Ascending aorta (tissue), 2 donors: ENCODE measurements around the gene TRIM24. TPM values are rescaled to one million over a fixed set of nuclear protein-coding genes. Genes with fewer than 3 reads are reported as not detected.

Source experiments
- DNase-seq, 2 donors: peaks; one replicate each; pipeline ENCODE4 v3.0.0-alpha.2; 2019; ENCODE audit warnings: low spot score in 2 of 2
- H3K27ac ChIP-seq, 2 donors: fragments of 200-600 bp; sonication (generic); one replicate each; pipeline ENCODE4 v1.5.1; 2016 to 2017; ENCODE audit warnings: mild to moderate bottlenecking in 1 of 2
- H3K27me3 ChIP-seq: fragments of 200-600 bp; sonication (generic); one replicate; pipeline ENCODE4 v1.5.1; 2017
- H3K36me3 ChIP-seq, 2 donors: fragments of 200-600 bp; sonication (generic); one replicate each; pipeline ENCODE4 v1.5.1; 2016
- H3K4me1 ChIP-seq, 2 donors: fragments of 200-600 bp; sonication (generic); one replicate each; pipeline ENCODE4 v1.5.1; 2016 to 2017; ENCODE audit warnings: mild to moderate bottlenecking in 1 of 2
- H3K4me3 ChIP-seq, 2 donors: fragments of 200-600 bp; sonication (generic); one replicate each; pipeline ENCODE4 v1.5.1; 2016 to 2017; ENCODE audit warnings: mild to moderate bottlenecking in 1 of 2
- H3K9me3 ChIP-seq, 2 donors: fragments of 200-600 bp; sonication (generic); one replicate each; pipeline ENCODE4 v1.5.1; 2016
- CTCF ChIP-seq, 3 experiments: fragments of 200-600 bp in 2 of 3; fragments of 450-650 bp in 1 of 3; sonication (generic) in 2 of 3; IDR thresholded peaks; one replicate each; pipeline ENCODE4 v1.5.1; 2016 to 2019; ENCODE audit warnings: antibody characterized with exemption in 3 of 3, mild to moderate bottlenecking in 1 of 3, moderate library complexity in 1 of 3
- intact Hi-C: fragments of 100-400 bp; cut with DNase I; formaldehyde crosslinking; loops from one replicate; pipeline ENCODE4 v1.15.1; 2023
- total RNA-seq: library from RNA; depleted of rRNA; stranded (reverse); fragments of >200 nt; gene quantifications from one replicate; pipeline ENCODE4 v1.1.0, GENCODE V29; 2016

The TRIM24 gene
- total RNA-seq, 1 donor from 2014 or later, result 2.3 TPM

DNA sequence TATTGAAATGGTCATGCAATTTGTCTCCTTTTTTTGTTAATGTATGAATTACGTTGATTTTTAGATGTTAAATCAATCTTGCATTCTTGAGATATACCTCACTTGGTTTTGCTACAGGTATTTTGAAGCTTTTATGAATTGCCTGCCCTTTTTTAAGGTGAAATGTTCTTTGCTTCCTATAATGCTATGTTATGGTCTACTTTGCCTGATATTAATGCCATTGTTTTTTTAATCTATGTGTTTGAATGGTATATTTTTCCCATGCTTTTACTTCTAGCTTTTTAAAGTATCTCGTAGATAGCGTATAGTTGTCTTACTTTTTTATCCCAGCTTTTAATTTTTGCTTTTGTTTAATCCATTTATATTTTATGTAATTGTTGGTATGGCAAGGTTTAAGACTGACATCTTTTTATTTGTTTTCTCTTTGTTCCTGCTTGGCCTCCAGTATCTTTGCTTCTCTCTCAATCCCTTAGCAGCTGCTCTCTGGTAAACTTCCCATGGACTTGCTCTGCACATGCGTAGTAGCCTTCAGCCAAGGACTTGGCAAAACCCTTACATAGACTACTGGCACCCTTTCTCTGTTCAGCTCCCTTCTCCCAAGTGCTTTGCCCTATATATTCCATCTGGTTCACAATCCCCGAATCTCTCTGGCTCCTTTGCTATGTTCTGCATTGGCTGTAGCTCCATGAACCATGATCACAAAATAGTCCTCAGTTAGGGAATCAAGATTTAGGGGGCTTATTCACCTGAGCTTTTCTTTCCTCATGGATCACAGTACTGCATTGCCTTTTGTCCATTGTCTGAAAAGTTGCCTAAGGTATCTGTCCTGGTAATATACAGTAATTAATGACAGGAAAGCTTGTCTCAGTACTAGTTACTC lies 8.4 kb downstream of the TRIM24 start:
- DNase-seq, result no peak
- H3K4me3 ChIP-seq, result no peak overlapping the region
- no peak overlapping the region for H3K27ac ChIP-seq
- intact Hi-C loops, result loop anchor here (10.0 kb wide), 1 partner anchor 464 kb away; the partner anchor contains the start of gene CREB3L2
- TF ChIP-seq CTCF (IDR thresholded peaks at IDR 0.05), result no peak
- no peaks in the 10 kb centered on the region for H3K27me3 ChIP-seq
- no peaks in the 10 kb centered on the region for H3K4me1 ChIP-seq
- H3K36me3 ChIP-seq, result no peaks in the 10 kb centered on the region
- no peaks in the 10 kb centered on the region for H3K9me3 ChIP-seq

- intact Hi-C loops, result no loop called here
- Histone ChIP-seq H3K27me3 (no peaks in the 10 kb centered on the region), H3K9me3 (no peaks in the 10 kb centered on the region), H3K36me3 (no peaks in the 10 kb centered on the region), H3K4me3 (no peak overlapping the region), H3K4me1 (no peaks in the 10 kb centered on the region), H3K27ac (no peak overlapping the region)
- no peak for DNase-seq
- no peak for TF ChIP-seq CTCF (IDR thresholded peaks at IDR 0.05)
These were observed 10.5 kb downstream of the TRIM24 start for GRCh38 chr7:138470391-138471157.

GRCh38 chr7:138472292-138473079 lies 12.4 kb downstream of the TRIM24 start:
- Histone ChIP-seq H3K4me1 (no peaks in the 10 kb centered on the region), H3K9me3 (no peaks in the 10 kb centered on the region), H3K27me3 (no peaks in the 10 kb centered on the region), H3K27ac (no peak overlapping the region), H3K4me3 (no peak overlapping the region), H3K36me3 (no peaks in the 10 kb centered on the region)
- TF ChIP-seq CTCF (IDR thresholded peaks at IDR 0.05), result no peak
- intact Hi-C loops, result no loop called here
- DNase-seq, result no peak

DNA sequence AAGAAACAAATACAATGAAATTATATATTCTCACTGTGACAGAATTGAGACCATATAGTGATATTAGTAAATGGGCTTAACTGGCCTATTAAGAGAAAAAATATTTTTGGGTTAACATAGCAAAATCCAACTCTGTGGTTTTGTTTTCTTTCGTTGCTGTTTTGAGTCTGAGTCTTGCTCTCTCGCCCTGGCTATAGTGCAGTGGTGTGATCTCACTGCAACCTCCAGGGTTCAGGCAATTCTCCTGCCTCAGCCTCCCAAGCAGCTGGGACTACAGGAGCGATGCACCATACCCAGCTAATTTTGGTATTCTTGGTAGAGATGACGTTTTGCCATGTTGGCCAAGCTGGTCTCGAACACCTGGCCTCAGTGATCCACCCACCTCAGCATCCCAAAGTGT lies 15.3 kb downstream of the TRIM24 start:
- intact Hi-C loops, result no loop called here
- Histone ChIP-seq H3K4me1 (no peaks in the 10 kb centered on the region), H3K4me3 (no peak overlapping the region), H3K9me3 (no peaks in the 10 kb centered on the region), H3K27me3 (no peaks in the 10 kb centered on the region), H3K27ac (no peak overlapping the region), H3K36me3 (no peaks in the 10 kb centered on the region)
- DNase-seq, result no peak
- TF ChIP-seq CTCF (IDR thresholded peaks at IDR 0.05), result no peak

- H3K27ac ChIP-seq, result no peak overlapping the region
- no peak for TF ChIP-seq CTCF (IDR thresholded peaks at IDR 0.05)
- no peak for DNase-seq
- no peak overlapping the region for H3K4me3 ChIP-seq
- H3K9me3 ChIP-seq, result no peaks in the 10 kb centered on the region
- H3K36me3 ChIP-seq, result no peaks in the 10 kb centered on the region
- H3K27me3 ChIP-seq, result no peaks in the 10 kb centered on the region
- intact Hi-C loops, result no loop called here
- H3K4me1 ChIP-seq, result no peaks in the 10 kb centered on the region
These were observed 17.1 kb downstream of the TRIM24 start for GRCh38 chr7:138477081-138477578.
